GM18520 (cell line): ENCODE measurements around the gene RNF2.
"Not testable (repeated sequence)": the region's sequence is repeated elsewhere in the genome, so short reads cannot be mapped to it uniquely, and the experiment has no call there.

Source experiments
- ATAC-seq: cut with Tn5 transposase; IDR thresholded peaks from one replicate; pipeline ENCODE4 v1.9.1; 2021; ENCODE audit not compliant: unreplicated experiment

RNF2 gene

GRCh38 chr1:185044981-185045813 is at the start of gene RNF2:
RNF2 (plus strand) TSS chr1:185045558; CDS start chr1:185087554, 41,996 bp downstream.
- peak; percentile 83 for ATAC-seq

- ATAC-seq: not testable (repeated sequence)
Measured at GRCh38 chr1:184999974-185000373, 45.4 kb upstream of the RNF2 start.

GRCh38 chr1:185001312-185001880 is 44.0 kb upstream of the RNF2 start:
- not testable (repeated sequence) for ATAC-seq

DNA sequence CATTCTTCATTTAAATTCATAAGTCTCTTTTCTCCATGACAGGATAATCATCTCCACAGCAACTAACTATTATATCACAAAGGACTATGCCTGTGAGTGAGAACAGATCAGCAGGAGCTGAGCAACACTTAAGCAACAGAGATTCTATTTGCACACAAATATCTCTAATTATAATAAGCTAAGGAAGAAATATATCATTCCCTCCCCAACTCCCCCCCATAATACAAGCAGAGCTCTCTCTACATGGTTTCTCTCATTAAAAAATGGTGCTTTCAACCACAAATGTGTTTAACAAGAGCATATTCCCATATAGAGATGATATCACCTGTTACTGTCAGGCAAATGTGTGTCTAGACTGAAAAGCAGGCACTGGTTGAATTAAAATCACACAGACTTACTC is 36.5 kb upstream of the RNF2 start:
- ATAC-seq: no peak

DNA sequence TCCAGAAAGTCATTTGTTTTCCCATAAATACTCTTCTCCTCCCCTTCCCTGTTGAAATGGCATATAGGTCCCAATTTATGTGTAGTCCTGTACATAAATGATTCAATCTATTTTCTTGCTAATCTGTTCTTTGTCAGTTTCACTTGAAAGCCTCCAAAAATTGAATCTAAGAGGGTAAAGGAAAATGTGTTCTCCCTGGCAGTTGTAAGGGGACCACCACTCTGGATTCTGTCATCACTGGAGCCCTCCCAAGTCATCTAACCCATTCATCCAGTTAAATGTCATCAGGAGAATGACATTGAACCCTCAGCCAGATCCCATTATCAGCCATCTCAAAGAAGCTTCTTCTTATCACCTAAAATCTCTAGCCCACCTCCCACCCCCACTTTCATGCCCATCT is 35.0 kb upstream of the RNF2 start:
- no peak for ATAC-seq

GRCh38 chr1:185014941-185015340 is 30.4 kb upstream of the RNF2 start:
- ATAC-seq: no peak

GRCh38 chr1:185015631-185016030 is 29.7 kb upstream of the RNF2 start:
- ATAC-seq: no peak

- no peak for ATAC-seq
Measured at GRCh38 chr1:185016880-185017279, 28.5 kb upstream of the RNF2 start.

- no peak for ATAC-seq
Measured at GRCh38 chr1:185017338-185017737, 28.0 kb upstream of the RNF2 start.

GRCh38 chr1:185017966-185018365 is 27.4 kb upstream of the RNF2 start:
- ATAC-seq: no peak

DNA sequence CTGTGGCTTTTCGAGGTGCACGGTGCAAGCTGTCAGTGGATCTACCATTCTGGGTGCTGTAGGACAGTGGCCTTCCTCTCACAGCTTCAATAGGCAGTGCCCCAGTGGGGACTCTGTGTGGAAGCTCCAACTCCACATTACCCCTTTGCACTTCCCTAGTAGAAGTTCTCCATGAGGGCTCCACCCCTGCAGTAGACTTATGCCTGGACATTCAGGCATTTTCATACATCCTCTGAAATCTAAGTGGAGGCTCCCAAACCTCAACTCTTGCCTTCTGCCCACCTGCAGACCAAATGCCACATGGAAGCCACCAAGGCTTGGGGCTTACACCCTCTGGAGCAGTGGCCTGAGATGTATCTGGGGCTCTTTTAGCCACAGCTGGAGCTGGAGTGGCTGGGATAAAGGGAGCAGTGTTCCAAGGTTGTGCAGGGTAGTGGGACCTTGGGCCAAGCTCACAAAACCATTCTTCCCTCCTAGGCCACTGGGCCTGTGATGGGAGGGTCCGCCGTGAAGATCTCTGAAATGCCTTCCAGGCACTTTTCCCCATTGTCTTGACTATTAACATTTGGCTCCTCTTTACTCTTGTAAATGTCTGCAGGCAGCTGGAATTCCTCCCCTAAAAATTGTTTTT is 18.0 kb upstream of the RNF2 start:
- ATAC-seq: no peak

DNA sequence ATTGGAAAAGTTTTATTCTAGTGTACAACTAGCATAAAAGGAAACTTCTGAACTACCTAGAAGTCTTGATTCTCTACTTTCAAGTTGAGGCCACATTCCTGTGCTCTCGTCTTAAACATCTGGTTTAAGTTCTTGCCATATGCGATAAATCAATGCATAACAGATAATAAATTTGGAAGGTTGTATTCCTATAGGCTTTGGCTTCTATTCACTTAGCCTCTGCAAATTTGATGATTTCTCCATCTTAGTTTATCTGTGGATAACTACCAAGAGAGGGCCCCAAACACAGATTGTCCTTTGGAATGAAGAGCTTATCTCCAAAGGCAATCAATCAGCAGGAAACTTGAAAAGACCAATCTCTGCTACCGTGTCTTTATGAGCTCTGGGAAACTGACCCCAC is 11.7 kb upstream of the RNF2 start:
- ATAC-seq: no peak

DNA sequence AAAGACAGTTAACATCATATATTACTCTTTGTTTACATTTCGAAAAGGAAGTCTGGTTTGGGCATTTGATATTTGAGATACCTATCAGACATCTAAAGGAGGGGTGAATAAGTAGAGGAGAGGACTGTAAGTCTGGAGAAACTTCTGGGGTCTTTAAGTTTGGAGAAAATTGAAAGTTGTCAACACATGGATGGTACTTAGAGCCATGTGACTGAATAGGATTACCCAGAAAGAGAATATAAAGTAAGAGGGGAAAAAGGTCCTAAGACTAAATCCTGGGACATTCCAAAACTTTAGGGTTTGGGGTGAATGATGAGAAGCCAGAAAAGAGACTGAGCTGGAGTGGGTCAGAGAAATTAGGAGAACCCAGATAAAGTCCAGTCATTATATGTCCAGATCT is 10.1 kb upstream of the RNF2 start:
- ATAC-seq: no peak

DNA sequence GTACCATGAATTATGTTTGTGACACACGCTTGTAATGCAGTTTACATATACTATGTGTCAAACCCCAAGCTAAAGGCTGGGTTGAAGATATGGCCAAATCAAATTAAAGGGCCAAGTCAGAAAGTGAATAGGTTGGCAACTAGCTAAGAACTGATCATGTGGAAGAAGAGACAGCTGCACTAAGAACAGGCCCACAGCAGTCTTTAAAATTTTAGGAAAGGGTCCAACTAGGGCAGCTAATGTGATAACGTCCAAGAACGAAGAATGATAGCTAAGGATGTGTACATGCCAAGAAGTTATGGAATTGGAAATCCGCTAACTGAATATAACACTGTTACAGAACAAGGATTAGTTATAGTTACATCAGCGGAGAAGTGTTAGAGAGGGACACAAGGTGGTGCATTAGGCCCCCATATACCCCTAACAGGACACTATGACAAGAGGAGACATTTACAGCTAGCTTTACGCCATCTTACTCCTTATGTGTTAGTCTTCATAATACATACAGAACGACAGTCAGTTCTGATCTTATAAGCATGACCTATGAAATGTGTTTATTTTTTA is 6.5 kb upstream of the RNF2 start:
- ATAC-seq: no peak

DNA sequence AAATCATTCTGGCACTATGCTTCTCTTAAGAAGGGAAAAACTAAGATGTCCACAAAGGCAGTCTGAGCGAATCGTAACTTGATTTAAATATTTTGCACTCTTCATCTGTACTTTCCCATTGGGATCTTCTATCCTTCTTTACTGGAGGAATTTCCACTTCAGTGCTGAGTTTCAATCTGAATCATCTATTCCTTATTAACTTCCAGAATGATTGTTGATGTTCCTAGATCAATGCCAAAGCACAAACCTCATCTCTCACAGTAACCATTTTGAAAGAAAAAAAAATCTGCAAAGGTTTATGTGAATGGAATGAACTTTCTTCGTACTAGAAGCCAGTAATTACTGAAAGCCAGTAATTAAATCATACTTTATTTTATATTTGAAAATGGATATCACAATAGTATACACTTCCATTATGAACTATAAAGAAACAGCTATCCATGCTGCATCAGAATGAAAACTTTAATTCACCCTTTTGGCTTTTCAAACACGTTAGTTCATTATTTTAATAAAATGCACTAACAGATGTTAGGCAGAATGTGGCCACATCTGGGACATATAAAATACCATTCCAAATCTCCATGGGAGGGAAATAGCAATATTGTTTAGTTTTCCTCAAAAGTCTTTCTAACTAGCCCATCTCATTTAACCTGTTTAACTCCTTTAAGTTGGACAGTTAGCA is 5.5 kb upstream of the RNF2 start:
- ATAC-seq: no peak

- ATAC-seq: no peak
Measured at GRCh38 chr1:185040408-185040735, 5.0 kb upstream of the RNF2 start.

- no peak for ATAC-seq
Measured at GRCh38 chr1:185041742-185042141, 3.6 kb upstream of the RNF2 start.

DNA sequence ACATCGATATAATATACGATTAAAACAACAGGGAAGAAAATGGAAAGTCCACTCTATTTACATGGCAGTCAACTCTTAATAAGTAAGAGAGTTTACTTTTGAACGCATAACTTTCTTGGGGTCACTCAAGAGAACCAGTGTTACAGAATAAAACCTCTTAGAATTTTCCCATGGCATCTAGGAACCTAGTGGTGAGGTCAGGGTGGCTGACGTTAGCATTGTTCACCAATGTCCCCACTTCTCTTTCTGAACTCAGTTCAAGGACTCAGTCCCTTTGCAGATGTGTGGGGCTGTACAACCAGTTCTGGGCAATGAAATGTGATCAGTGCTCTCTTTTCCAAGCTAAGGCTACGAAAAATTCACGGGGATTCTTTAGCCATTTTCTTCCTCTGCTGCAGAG is 2.6 kb upstream of the RNF2 start:
- ATAC-seq: no peak

DNA sequence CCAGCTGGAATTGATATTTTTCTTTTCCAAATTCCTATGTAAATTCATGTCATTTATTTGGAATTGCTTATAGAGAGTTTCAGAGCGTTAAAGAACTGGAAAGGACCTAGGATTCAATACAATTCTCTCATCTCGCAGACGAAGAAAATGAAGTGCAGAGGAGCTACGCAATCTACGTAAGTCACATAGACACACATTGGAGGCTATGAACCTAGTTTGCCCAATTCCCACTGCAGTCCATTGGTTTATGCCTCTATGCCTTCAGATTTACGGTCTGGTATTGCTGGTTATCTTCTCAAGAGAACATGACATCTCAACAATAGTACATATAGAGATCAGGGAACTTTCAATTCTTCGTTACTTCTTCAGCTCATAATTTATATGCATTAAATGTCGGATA is 971 bp upstream of the RNF2 start:
- no peak for ATAC-seq

DNA sequence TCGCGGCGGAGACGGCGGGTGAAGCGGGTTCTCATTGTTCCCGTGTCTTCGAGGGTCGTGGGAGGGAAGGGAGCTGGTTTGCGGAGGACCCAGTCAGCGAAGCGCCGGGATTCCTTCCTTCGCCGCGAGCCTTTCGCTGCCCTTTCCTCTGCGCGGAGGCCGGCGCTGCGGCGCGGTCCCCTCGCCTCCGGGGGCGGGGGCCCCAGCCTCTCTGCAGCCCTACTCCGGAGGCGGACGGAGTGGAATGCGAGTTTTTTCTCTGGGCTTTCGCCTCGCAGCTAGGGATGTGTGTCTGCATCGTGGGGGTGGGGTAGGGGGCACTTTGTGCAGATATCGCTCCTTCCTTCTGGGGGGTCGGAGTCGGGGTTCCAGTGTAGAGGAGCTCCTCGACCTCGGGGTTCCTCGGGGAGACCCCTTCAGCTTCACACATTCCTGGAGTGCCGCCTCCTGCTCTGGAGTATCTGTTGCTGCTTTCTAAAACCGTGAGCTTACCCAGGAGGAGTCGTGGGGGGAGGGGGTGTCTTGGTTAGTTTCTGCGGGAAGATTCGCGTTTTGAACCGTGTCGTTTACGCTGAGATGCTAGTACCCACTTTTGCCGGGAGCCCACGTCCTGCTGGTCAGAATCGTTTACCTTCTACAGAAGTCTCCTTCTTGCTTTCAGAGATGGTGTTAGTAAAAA is 595 bp downstream of the RNF2 start:
- no peak for ATAC-seq

DNA sequence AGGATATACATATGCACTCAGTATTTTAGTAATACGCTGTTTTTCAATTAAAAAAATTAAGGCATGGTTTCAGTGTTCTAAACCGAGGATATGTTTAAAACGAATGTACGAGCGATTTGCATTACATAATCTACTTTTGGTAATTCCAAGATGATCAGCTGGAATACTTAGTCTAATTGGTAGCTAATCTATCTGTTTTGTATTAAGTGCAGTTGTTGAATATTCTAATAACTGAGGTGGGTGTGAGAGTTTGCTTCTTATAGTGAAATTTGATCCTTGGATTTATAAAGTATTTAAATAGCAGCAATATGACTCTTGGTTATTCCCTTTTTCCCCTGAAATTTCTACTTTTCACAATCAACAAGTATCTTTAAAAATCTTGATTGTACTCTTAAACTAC is 1.3 kb downstream of the RNF2 start:
- ATAC-seq: no peak
